PC-3 (cell line): ENCODE data around the gene ATP1A4. TPM values are rescaled to one million over a fixed set of nuclear protein-coding genes. Genes with fewer than 3 reads are reported as not detected.

Experiments used
- ATAC-seq: fragments of 200-7000 bp; cut with Tn5 transposase; 2 replicates; pipeline ENCODE4 v1.9.1; 2020; ENCODE audit warnings: mild to moderate bottlenecking, moderate library complexity
- BruUV-seq: library from RNA; stranded (reverse); fragments of 400-500 nt; replicated peaks from 2 replicates; lab custom pipeline; 2021; lab: Mats Ljungman, UMichigan
- CTCF ChIA-PET: fragments of 300-600 bp; sonication (Branson Sonifier 250); formaldehyde crosslinking; loops from one replicate; lab custom pipeline; 2022; ENCODE audit warnings: antibody characterized with exemption; lab: Charles Lee
- POLR2A ChIA-PET: fragments of 300-600 bp; sonication (Branson Sonifier 250); formaldehyde crosslinking; loops from one replicate; lab custom pipeline; 2022; ENCODE audit warnings: antibody characterized with exemption; ENCODE audit not compliant: unreplicated experiment; lab: Charles Lee
- DNase-seq: peaks from one replicate; pipeline ENCODE4 v3.0.0-alpha.2; 2015
- H2AFZ ChIP-seq: fragments of 300-600 bp; sonication (generic); 2 replicates; pipeline ENCODE4 v1.6.0; 2016; ENCODE audit warnings: antibody characterized with exemption, low read length
- H3F3A ChIP-seq: fragments of 300-600 bp; sonication (generic); one replicate; pipeline ENCODE4 v1.6.0; 2017; ENCODE audit warnings: antibody characterized with exemption, low read length, control low read depth, mild to moderate bottlenecking; ENCODE audit not compliant: unreplicated experiment
- H3K27ac ChIP-seq: fragments of 300-600 bp; sonication (generic); 2 replicates; pipeline ENCODE4 v1.5.1; 2016; ENCODE audit warnings: mild to moderate bottlenecking, low read length
- H3K27me3 ChIP-seq: fragments of 300-600 bp; sonication (generic); 2 replicates; pipeline ENCODE4 v1.6.1; 2016; ENCODE audit warnings: low read length, mixed read lengths
- H3K36me3 ChIP-seq: fragments of 300-600 bp; sonication (generic); 2 replicates; pipeline ENCODE4 v1.6.1; 2016; ENCODE audit warnings: low read depth, mixed run types, low read length, mixed read lengths
- H3K4me1 ChIP-seq: fragments of 300-600 bp; sonication (generic); 2 replicates; pipeline ENCODE4 v1.5.1; 2016; ENCODE audit warnings: low read length; ENCODE audit not compliant: insufficient read depth
- H3K4me2 ChIP-seq: fragments of 300-600 bp; sonication (generic); 2 replicates; pipeline ENCODE4 v1.6.0; 2016; ENCODE audit warnings: low read length
- H3K4me3 ChIP-seq: fragments of 300-600 bp; sonication (generic); 2 replicates; pipeline ENCODE4 v1.5.1; 2016; ENCODE audit warnings: mild to moderate bottlenecking, low read length, mixed read lengths
- H3K79me2 ChIP-seq: fragments of 300-600 bp; sonication (generic); 2 replicates; pipeline ENCODE4 v1.6.1; 2017; ENCODE audit warnings: low read length, mixed read lengths
- H3K9ac ChIP-seq: fragments of 300-600 bp; sonication (generic); 2 replicates; pipeline ENCODE4 v1.6.0; 2016; ENCODE audit warnings: mild to moderate bottlenecking, low read length
- H3K9me2 ChIP-seq: fragments of 300-600 bp; sonication (generic); replicated peaks from 2 replicates; pipeline ENCODE4 v1.6.1; 2016; ENCODE audit warnings: mixed run types, low read length, mixed read lengths
- H3K9me3 ChIP-seq: fragments of 300-600 bp; sonication (generic); 2 replicates; pipeline ENCODE4 v1.6.1; 2016; ENCODE audit warnings: low read length, mixed read lengths
- H4K20me1 ChIP-seq: fragments of 300-600 bp; sonication (generic); 2 replicates; pipeline ENCODE4 v1.6.1; 2016; ENCODE audit warnings: low read length, mixed read lengths
- CTCF ChIP-seq: fragments of 300-600 bp; sonication (generic); conservative IDR thresholded peaks from 2 replicates; pipeline ENCODE4 v1.5.1; 2017; ENCODE audit warnings: antibody characterized with exemption, low read depth, mild to moderate bottlenecking, low read length
- EZH2 ChIP-seq: fragments of 300-600 bp; sonication (generic); IDR thresholded peaks from one replicate; pipeline ENCODE4 v1.6.1; 2017; ENCODE audit warnings: antibody characterized with exemption, mild to moderate bottlenecking, low read length; ENCODE audit not compliant: unreplicated experiment
- EZH2phosphoT487 ChIP-seq: fragments of 300-600 bp; sonication (generic); IDR thresholded peaks from 2 replicates; pipeline ENCODE4 v1.6.1; 2018; ENCODE audit warnings: mild to moderate bottlenecking, antibody characterized with exemption, low read length, borderline replicate concordance
- intact Hi-C: fragments of 100-400 bp; cut with micrococcal nuclease; formaldehyde crosslinking; loops from 2 replicates; pipeline ENCODE4 v1.9.0; 2023
- total RNA-seq: library from RNA; depleted of rRNA; stranded (reverse); fragments of >200 nt; gene quantifications from 2 replicates; pipeline ENCODE4 v1.2.3, GENCODE V29; 2014

ATP1A4 gene
- total RNA-seq, 1 experiment from 2014 or later, result 0.04 TPM

GRCh38 chr1:160103658-160104408 lies 47.6 kb upstream of the ATP1A4 start:
- BruUV-seq, result no TSS peak
- Histone ChIP-seq H3K27ac (no peak overlapping the region), H3K79me2 (no peaks in the 10 kb centered on the region), H3K9me3 (no peaks in the 10 kb centered on the region), H3K36me3 (no peaks in the 10 kb centered on the region), H3K9me2 (no peaks in the 10 kb centered on the region), H4K20me1 (no peaks in the 10 kb centered on the region), H3K4me2 (no peak overlapping the region), H3K27me3 (no peaks in the 10 kb centered on the region), H3K4me3 (no peak overlapping the region), H3F3A (no peaks in the 10 kb centered on the region), H3K9ac (no peak overlapping the region), H3K4me1 (peaks cover 12% of the 10 kb centered on the region), H2AFZ (no peak overlapping the region)
- intact Hi-C loops, result no loop called here
- no peak for TF ChIP-seq CTCF
- CTCF ChIA-PET, result interaction anchor here (0.9 to 3.5 kb wide), 3 partner anchors 90 to 148 kb away, joined by 3 to 20 read pairs (median 6); no protein-coding TSS in a partner anchor
- POLR2A ChIA-PET, result no interaction called here
- DNase-seq (no peak), ATAC-seq (no peak)

GRCh38 chr1:160104486-160104885 lies 46.9 kb upstream of the ATP1A4 start:
- no peak overlapping the region for H3K27ac ChIP-seq
- ChIA-PET POLR2A (no interaction called here), CTCF (interaction anchor here (1.1 to 3.5 kb wide), 2 partner anchors 89 to 148 kb away, joined by 6 to 20 read pairs; no protein-coding TSS in a partner anchor)
- intact Hi-C loops, result no loop called here
- no peak overlapping the region for H3K9ac ChIP-seq
- no peaks in the 10 kb centered on the region for H3K79me2 ChIP-seq
- H3K9me2 ChIP-seq, result no peaks in the 10 kb centered on the region
- ATAC-seq (no peak), DNase-seq (no peak)
- H3K9me3 ChIP-seq, result no peaks in the 10 kb centered on the region
- no peaks in the 10 kb centered on the region for H3K36me3 ChIP-seq
- no peaks in the 10 kb centered on the region for H3F3A ChIP-seq
- no TSS peak for BruUV-seq
- no peaks in the 10 kb centered on the region for H3K27me3 ChIP-seq
- no peak overlapping the region for H3K4me3 ChIP-seq
- H4K20me1 ChIP-seq, result no peaks in the 10 kb centered on the region
- peaks cover 11% of the 10 kb centered on the region for H3K4me1 ChIP-seq
- H2AFZ ChIP-seq, result no peak overlapping the region
- no peak overlapping the region for H3K4me2 ChIP-seq
- TF ChIP-seq EZH2phosphoT487 (no peak), EZH2 (no peak)

- H3K9me3 ChIP-seq, result no peaks in the 10 kb centered on the region
- H3F3A ChIP-seq, result no peaks in the 10 kb centered on the region
- ATAC-seq (no peak), DNase-seq (no peak)
- POLR2A ChIA-PET, result no interaction called here
- no peak overlapping the region for H3K4me2 ChIP-seq
- no peaks in the 10 kb centered on the region for H3K27me3 ChIP-seq
- no peaks in the 10 kb centered on the region for H3K79me2 ChIP-seq
- no peak overlapping the region for H2AFZ ChIP-seq
- TF ChIP-seq CTCF, result no peak
- TF ChIP-seq EZH2, result no peak
- TF ChIP-seq EZH2phosphoT487, result no peak
- BruUV-seq, result no TSS peak
- H3K9ac ChIP-seq, result no peak overlapping the region
- intact Hi-C loops, result no loop called here
- no peaks in the 10 kb centered on the region for H3K36me3 ChIP-seq
- no peaks in the 10 kb centered on the region for H3K9me2 ChIP-seq
- CTCF ChIA-PET, result interaction anchor here (0.6 to 1.1 kb wide), 2 partner anchors 17 to 88 kb away, joined by 4 to 6 read pairs; no protein-coding TSS in a partner anchor
- peaks cover 17% of the 10 kb centered on the region for H3K4me1 ChIP-seq
- H3K27ac ChIP-seq, result no peak overlapping the region
- no peak overlapping the region for H3K4me3 ChIP-seq
- H4K20me1 ChIP-seq, result no peaks in the 10 kb centered on the region
Measured at GRCh38 chr1:160105155-160105554, 46.2 kb upstream of the ATP1A4 start.
